HCT116 (cell line): ENCODE data around the gene SNX10. TPM values are rescaled to one million over a fixed set of nuclear protein-coding genes. Genes with fewer than 3 reads are reported as not detected.

ENCODE experiments used
- ATAC-seq: fragments of 200-7000 bp; cut with Tn5 transposase; 2 replicates; pipeline ENCODE4 v1.9.1; 2020; ENCODE audit warnings: mild to moderate bottlenecking, moderate library complexity
- BruUV-seq: library from RNA; stranded (reverse); fragments of 400-500 nt; replicated peaks from 2 replicates; lab custom pipeline; 2021; lab: Mats Ljungman, UMichigan
- CTCF ChIA-PET: fragments of 300-600 bp; sonication (Branson Sonifier 250); formaldehyde crosslinking; loops from one replicate; lab custom pipeline; 2021; ENCODE audit warnings: antibody characterized with exemption; lab: Charles Lee
- POLR2A ChIA-PET: fragments of 300-600, 350-600 bp; sonication (Branson Sonifier 250); formaldehyde crosslinking; loops from one replicate; lab custom pipeline; 2021; ENCODE audit warnings: antibody characterized with exemption; lab: Charles Lee
- RAD21 ChIA-PET, 2 experiments: fragments of 300-600 bp; sonication (Branson Sonifier 250); formaldehyde crosslinking; loops; one replicate each; lab custom pipeline; 2023; ENCODE audit warnings: low total read pairs in 2 of 2; ENCODE audit not compliant: uncharacterized antibody in 2 of 2, unreplicated experiment in 2 of 2, low non-redundant PET in 1 of 2; lab: Charles Lee
- DNase-seq: peaks from one replicate; pipeline ENCODE4 v3.0.0-alpha.2; 2010; ENCODE audit warnings: low read depth, low spot score
- H2AFZ ChIP-seq: fragments of 200-600 bp; shearing (Covaris generic), sonication (generic); 2 replicates; pipeline ENCODE4 v1.6.1; 2017; ENCODE audit warnings: low read depth, mixed run types, mixed read lengths, antibody characterized with exemption, low read length; ENCODE audit not compliant: poor library complexity, severe bottlenecking
- H3K27ac ChIP-seq: 2 replicates; pipeline ENCODE4 v1.5.1; 2012; ENCODE audit warnings: low read depth, low read length
- H3K27me3 ChIP-seq: fragments of 200-600 bp; sonication (generic); 2 replicates; pipeline ENCODE4 v1.6.1; 2016; ENCODE audit warnings: mixed run types, low read length, mixed read lengths; ENCODE audit not compliant: insufficient read depth
- H3K36me3 ChIP-seq, 2 experiments: fragments of 200-500 bp in 1 of 2; fragments of 200-600 bp in 1 of 2; sonication (Bioruptor generic) in 1 of 2; sonication (generic) in 1 of 2; 2 replicates each; pipeline versions ENCODE4 v1.5.1 to v1.6.1; 2014 to 2016; ENCODE audit warnings: low read length in 2 of 2, inconsistent platforms in 1 of 2, mixed read lengths in 1 of 2, mixed run types in 1 of 2; ENCODE audit not compliant: insufficient read depth in 2 of 2, control insufficient read depth in 1 of 2
- H3K4me1 ChIP-seq, 2 experiments: fragments of 200-600 bp in 1 of 2; sonication (generic) in 1 of 2; 2 replicates each; pipeline versions ENCODE4 v1.5.1 to v1.6.1; 2012 to 2017; ENCODE audit warnings: low read length in 2 of 2, inconsistent platforms in 1 of 2, mild to moderate bottlenecking in 1 of 2, mixed read lengths in 1 of 2, mixed run types in 1 of 2, moderate library complexity in 1 of 2; ENCODE audit not compliant: insufficient read depth in 2 of 2, control insufficient read depth in 1 of 2
- H3K4me2 ChIP-seq: fragments of 200-600 bp; sonication (generic); 2 replicates; pipeline ENCODE4 v1.6.1; 2017; ENCODE audit warnings: mixed run types, low read length, mixed read lengths
- H3K4me3 ChIP-seq, 2 experiments: fragments of 200-600 bp in 1 of 2; sonication (generic) in 1 of 2; replicated peaks in 1 of 2; 2 replicates each; pipeline ENCODE4 v1.5.1; 2011 to 2016; ENCODE audit warnings: low read length in 2 of 2, control low read depth in 1 of 2, low read depth in 1 of 2, mild to moderate bottlenecking in 1 of 2, mixed read lengths in 1 of 2, mixed run types in 1 of 2
- H3K79me2 ChIP-seq: fragments of 200-600 bp; sonication (generic); 2 replicates; pipeline ENCODE4 v1.6.1; 2017; ENCODE audit warnings: mild to moderate bottlenecking, mixed run types, low read length, moderate library complexity, mixed read lengths; ENCODE audit not compliant: insufficient read depth
- H3K9ac ChIP-seq: fragments of 200-600 bp; sonication (generic); 2 replicates; pipeline ENCODE4 v1.6.1; 2016; ENCODE audit warnings: low read length, mixed read lengths
- H3K9me2 ChIP-seq: fragments of 200-600 bp; sonication (generic), shearing (Covaris generic); 2 replicates; pipeline ENCODE4 v1.6.1; 2017; ENCODE audit warnings: mixed run types, mild to moderate bottlenecking, moderate library complexity; ENCODE audit not compliant: insufficient read depth
- H3K9me3 ChIP-seq, 2 experiments: fragments of 200-500 bp in 1 of 2; fragments of 200-600 bp in 1 of 2; sonication (Bioruptor generic) in 1 of 2; sonication (generic) in 1 of 2; 2 replicates each; pipeline ENCODE4 v1.6.1; 2014 to 2017; ENCODE audit warnings: low read length in 2 of 2, mixed read lengths in 2 of 2, inconsistent platforms in 1 of 2, low read depth in 1 of 2, mild to moderate bottlenecking in 1 of 2, mixed run types in 1 of 2, moderate library complexity in 1 of 2; ENCODE audit not compliant: control insufficient read depth in 1 of 2, insufficient read depth in 1 of 2
- H4K20me1 ChIP-seq: fragments of 200-600 bp; sonication (generic), shearing (Covaris generic); 2 replicates; pipeline ENCODE4 v1.6.1; 2017; ENCODE audit warnings: mixed run types, mild to moderate bottlenecking, moderate library complexity; ENCODE audit not compliant: insufficient read depth
- CBX3 ChIP-seq: IDR thresholded peaks from 2 replicates; pipeline ENCODE4 v1.6.1; 2012; ENCODE audit warnings: low read depth
- CEBPB ChIP-seq: IDR thresholded peaks from 2 replicates; pipeline ENCODE4 v1.6.1; 2012; ENCODE audit warnings: low read depth
- CTCF ChIP-seq, 3 experiments: fragments of 200-600 bp in 1 of 3; sonication (generic) in 1 of 3; IDR thresholded peaks in 2 of 3; conservative IDR thresholded peaks in 1 of 3; 2 replicates each; pipeline ENCODE4 v1.5.1; 2012 to 2017; ENCODE audit warnings: low read depth in 2 of 3, low read length in 2 of 3, antibody characterized with exemption in 1 of 3, borderline replicate concordance in 1 of 3, control low read depth in 1 of 3, mild to moderate bottlenecking in 1 of 3, mixed read lengths in 1 of 3, mixed run types in 1 of 3, moderate library complexity in 1 of 3; ENCODE audit not compliant: insufficient read depth in 1 of 3
- EGR1 ChIP-seq: IDR thresholded peaks from 2 replicates; pipeline ENCODE4 v1.6.1; 2012; ENCODE audit warnings: low read depth
- ELF1 ChIP-seq: IDR thresholded peaks from 2 replicates; pipeline ENCODE4 v1.6.1; 2012; ENCODE audit warnings: low read depth, borderline replicate concordance
- EZH2 ChIP-seq: fragments of 200-600 bp; sonication (generic); IDR thresholded peaks from 2 replicates; pipeline ENCODE4 v1.6.1; 2017; ENCODE audit warnings: antibody characterized with exemption, mixed run types
- FOSL1 ChIP-seq: IDR thresholded peaks from 2 replicates; pipeline ENCODE4 v1.6.1; 2012; ENCODE audit warnings: low read depth
- MAX ChIP-seq: IDR thresholded peaks from 2 replicates; pipeline ENCODE4 v1.6.1; 2012
- POLR2A ChIP-seq: IDR thresholded peaks from 2 replicates; pipeline ENCODE4 v1.7.0; 2011; ENCODE audit warnings: borderline replicate concordance; ENCODE audit not compliant: insufficient read depth, insufficient read length; ENCODE audit errors: extremely low read depth
- RAD21 ChIP-seq: IDR thresholded peaks from 2 replicates; pipeline ENCODE4 v1.6.1; 2012; ENCODE audit warnings: low read depth, mild to moderate bottlenecking
- REST ChIP-seq: IDR thresholded peaks from 2 replicates; pipeline ENCODE4 v1.6.1; 2012; ENCODE audit warnings: low read depth
- ZBTB33 ChIP-seq: IDR thresholded peaks from 2 replicates; pipeline ENCODE4 v1.6.1; 2011; ENCODE audit warnings: mild to moderate bottlenecking, low read length, moderate library complexity; ENCODE audit not compliant: insufficient replicate concordance; ENCODE audit errors: extremely low read depth
- ZFX ChIP-seq: fragments of 450-650 bp; IDR thresholded peaks from 2 replicates; pipeline ENCODE4 v1.6.1; 2017
- ZNF274 ChIP-seq: fragments of 200-500 bp; sonication (Bioruptor generic); IDR thresholded peaks from 2 replicates; pipeline ENCODE4 v1.6.1; 2014; ENCODE audit warnings: mild to moderate bottlenecking, low read depth, low read length, inconsistent platforms
- intact Hi-C: fragments of 100-400 bp; cut with micrococcal nuclease; formaldehyde crosslinking; loops from 2 replicates; pipeline ENCODE4 v1.10.0; 2022
- total RNA-seq: library from RNA; stranded (reverse); gene quantifications from one replicate; pipeline ENCODE4 v1.2.1, GENCODE V29; 2021; ENCODE audit not compliant: unreplicated experiment

SNX10 gene
- total RNA-seq, 1 experiment from 2014 or later, result 26.9 TPM

- H3K9ac ChIP-seq, result no peak overlapping the region
- no peak overlapping the region for H3K4me2 ChIP-seq
- no peaks in the 10 kb centered on the region for H3K27me3 ChIP-seq
- no peaks in the 10 kb centered on the region for H3K9me2 ChIP-seq
- no peaks in the 10 kb centered on the region for H4K20me1 ChIP-seq
- no peak overlapping the region for H2AFZ ChIP-seq
- no peaks in the 10 kb centered on the region for H3K9me3 ChIP-seq
- intact Hi-C loops, result no loop called here
- BruUV-seq, result no TSS peak
- ATAC-seq (no peak), DNase-seq (no peak)
- RAD21 ChIA-PET, result interaction anchor here in 1 of 2 experiments (0.6 kb wide), 1 partner anchor 186 kb away, joined by 3 read pairs; no protein-coding TSS in a partner anchor
- TF ChIP-seq CBX3 (no peak), FOSL1 (no peak), MAX (no peak), RAD21 (no peak), ZFX (no peak), POLR2A (no peak), REST (no peak), ZNF274 (no peak), EGR1 (no peak), CTCF (IDR thresholded peaks at IDR 0.05 in 2 of 3, conservative IDR thresholded peaks at IDR 0.05 in 1 of 3; ENCODE audit: borderline replicate concordance in 1 of 3, insufficient read depth in 1 of 3, low read depth in 2 of 3, low read length in 2 of 3) (no peak), ELF1 (no peak), EZH2 (no peak), ZBTB33 (no peak), CEBPB (no peak)
- CTCF ChIA-PET, result no interaction called here
- POLR2A ChIA-PET, result no interaction called here
- H3K4me1 ChIP-seq, result no peaks in the 10 kb centered on the region
- no peak overlapping the region for H3K27ac ChIP-seq
- H3K79me2 ChIP-seq, result no peaks in the 10 kb centered on the region
- no peak overlapping the region for H3K4me3 ChIP-seq
- no peaks in the 10 kb centered on the region for H3K36me3 ChIP-seq
Observed at GRCh38 chr7:26417911-26418413, 126.3 kb downstream of the SNX10 start.
